ENCODE results near the gene DNAJC16. TPM values are rescaled to one million over a fixed set of nuclear protein-coding genes. Genes with fewer than 3 reads are reported as not detected.
"Not testable (repeated sequence)": the region's sequence is repeated elsewhere in the genome, so short reads cannot be mapped to it uniquely, and the experiment has no call there.

Gene DNAJC16
- total RNA-seq, 4 donors from 2014 or later, result 20.0 to 43.1 (median 22.6) TPM

- no peak for ATAC-seq
- H3K4me1 ChIP-seq, result no peaks in the 10 kb centered on the region
- H3K27ac ChIP-seq, result no peak overlapping the region
- no peak overlapping the region for H3K4me3 ChIP-seq
- intact Hi-C loops (cut with DNase I; ENCODE audit: low total_unique reads) (no loop called here), in situ Hi-C loops (cut with MboI; ENCODE audit: low sequenced_read_pairs in 4 of 4) (no loop called here)
- no peaks in the 10 kb centered on the region for H3K9me3 ChIP-seq
- peaks cover 0 to 11% of the 10 kb centered on the region in 2 donors for H3K36me3 ChIP-seq
- no peak for DNase-seq
- H3K27me3 ChIP-seq, result no peaks in the 10 kb centered on the region
- no peak for TF ChIP-seq POLR2A (IDR thresholded peaks at IDR 0.05)
- TF ChIP-seq CTCF (IDR thresholded peaks at IDR 0.05 in 4 of 5, conservative IDR thresholded peaks at IDR 0.05 in 1 of 5), result no peak
These were observed 12.7 kb upstream of the DNAJC16 start for GRCh38 chr1:15513919-15514318.

- DNase-seq; H3K4me1 ChIP-seq; H3K9me3 ChIP-seq; H3K4me3 ChIP-seq; H3K27ac ChIP-seq; H3K27me3 ChIP-seq; ATAC-seq; intact Hi-C loops (cut with DNase I; ENCODE audit: low total_unique reads); in situ Hi-C loops (cut with MboI; ENCODE audit: low sequenced_read_pairs in 4 of 4): not testable (repeated sequence)
- peaks cover 0 to 11% of the 10 kb centered on the region in 2 donors for H3K36me3 ChIP-seq
These were observed 12.1 kb upstream of the DNAJC16 start for GRCh38 chr1:15514557-15514956.

- peaks cover 0 to 11% of the 10 kb centered on the region in 2 donors for H3K36me3 ChIP-seq
- no peak overlapping the region for H3K4me3 ChIP-seq
- ATAC-seq, result no peak
- H3K27me3 ChIP-seq, result no peaks in the 10 kb centered on the region
- in situ Hi-C loops (cut with MboI; ENCODE audit: low sequenced_read_pairs in 4 of 4) (no loop called here), intact Hi-C loops (cut with DNase I; ENCODE audit: low total_unique reads) (no loop called here)
- no peak overlapping the region for H3K27ac ChIP-seq
- no peak for TF ChIP-seq POLR2A (IDR thresholded peaks at IDR 0.05)
- no peak for TF ChIP-seq CTCF (IDR thresholded peaks at IDR 0.05 in 4 of 5, conservative IDR thresholded peaks at IDR 0.05 in 1 of 5)
- no peaks in the 10 kb centered on the region for H3K4me1 ChIP-seq
- no peak for DNase-seq
- no peaks in the 10 kb centered on the region for H3K9me3 ChIP-seq
These were observed 11.5 kb upstream of the DNAJC16 start for GRCh38 chr1:15515022-15515663.

- no peak for TF ChIP-seq POLR2A (IDR thresholded peaks at IDR 0.05)
- in situ Hi-C loops (cut with MboI; ENCODE audit: low sequenced_read_pairs in 4 of 4), result no loop called here
- Histone ChIP-seq H3K4me1 (peaks cover 7 to 8% of the 10 kb centered on the region in 2 donors), H3K27ac (no peak overlapping the region), H3K9me3 (no peaks in the 10 kb centered on the region), H3K27me3 (no peaks in the 10 kb centered on the region), H3K4me3 (no peak overlapping the region), H3K36me3 (peaks cover 0 to 7% of the 10 kb centered on the region in 2 donors)
- no peak for DNase-seq
- ATAC-seq, result no peak
- intact Hi-C loops (cut with DNase I; ENCODE audit: low total_unique reads), result loop anchor here (10.0 kb wide), 1 partner anchor 195 kb away; no protein-coding TSS in a partner anchor
These were observed 7.0 kb upstream of the DNAJC16 start for GRCh38 chr1:15519625-15520024.

GRCh38 chr1:15521206-15521906, 5.3 kb upstream of the DNAJC16 start:
- H3K27ac ChIP-seq; H3K4me3 ChIP-seq; ATAC-seq; DNase-seq; H3K36me3 ChIP-seq; H3K9me3 ChIP-seq; H3K27me3 ChIP-seq; in situ Hi-C loops (cut with MboI; ENCODE audit: low sequenced_read_pairs in 4 of 4): not testable (repeated sequence)
- peaks cover 18 to 19% of the 10 kb centered on the region in 2 donors for H3K4me1 ChIP-seq
- intact Hi-C loops (cut with DNase I; ENCODE audit: low total_unique reads), result loop anchor here (10.0 kb wide), 1 partner anchor 197 kb away; no protein-coding TSS in a partner anchor

- no peak overlapping the region for H3K4me3 ChIP-seq
- TF ChIP-seq CTCF (IDR thresholded peaks at IDR 0.05 in 4 of 5, conservative IDR thresholded peaks at IDR 0.05 in 1 of 5) (no peak), POLR2A (IDR thresholded peaks at IDR 0.05) (no peak)
- ATAC-seq, result no peak
- no peaks in the 10 kb centered on the region for H3K9me3 ChIP-seq
- intact Hi-C loops (cut with DNase I; ENCODE audit: low total_unique reads), result loop anchor here (10.0 kb wide), 1 partner anchor 198 kb away; no protein-coding TSS in a partner anchor
- peaks cover 0 to 3% of the 10 kb centered on the region in 2 donors for H3K36me3 ChIP-seq
- H3K27me3 ChIP-seq, result no peaks in the 10 kb centered on the region
- no peak for DNase-seq
- in situ Hi-C loops (cut with MboI; ENCODE audit: low sequenced_read_pairs in 4 of 4), result no loop called here
- H3K4me1 ChIP-seq, result peaks cover 21 to 22% of the 10 kb centered on the region in 2 donors
- peak overlapping the region in 3 of 4 donors; percentile 93 to 99 (median 99) for H3K27ac ChIP-seq
These were observed 4.1 kb upstream of the DNAJC16 start for GRCh38 chr1:15522551-15522950.

Measured in gastrocnemius medialis (tissue), 4 donors.